HepG2 (cell line): Measurements from ENCODE around the gene HS6ST1. TPM values are rescaled to one million over a fixed set of nuclear protein-coding genes. Genes with fewer than 3 reads are reported as not detected.

Experiments used
- CENPT ChIP-seq: sonication (generic); formaldehyde crosslinking; IDR thresholded peaks from 2 replicates; pipeline ENCODE4 v1.8.0; 2022; ENCODE audit warnings: low read depth, mild to moderate bottlenecking, moderate library complexity, missing genetic modification reagents
- FOXJ3 ChIP-seq: sonication (generic); formaldehyde crosslinking; IDR thresholded peaks from 2 replicates; pipeline ENCODE4 v1.4.0; 2020; ENCODE audit warnings: missing genetic modification reagents, mild to moderate bottlenecking, borderline replicate concordance
- RFX3 ChIP-seq: IDR thresholded peaks from 2 replicates; pipeline ENCODE4 v1.6.1; 2016; ENCODE audit warnings: missing biosample characterization, missing genetic modification reagents
- TAF15 ChIP-seq: fragments of 200-400 bp; formaldehyde crosslinking; IDR thresholded peaks from one replicate; pipeline ENCODE4 v1.6.1; 2018; ENCODE audit warnings: mild to moderate bottlenecking, low read depth, low read length; ENCODE audit not compliant: poor library complexity, severe bottlenecking
- XBP1 ChIP-seq: sonication (generic); formaldehyde crosslinking; IDR thresholded peaks from 2 replicates; pipeline ENCODE4 v1.5.0; 2020; ENCODE audit warnings: missing genetic modification reagents
- YEATS4 ChIP-seq: sonication (generic); formaldehyde crosslinking; IDR thresholded peaks from 2 replicates; pipeline ENCODE4 v1.4.0; 2020; ENCODE audit warnings: missing genetic modification reagents, borderline replicate concordance
- ZEB1 ChIP-seq: IDR thresholded peaks from 2 replicates; pipeline ENCODE4 v1.6.1; 2012; ENCODE audit warnings: mild to moderate bottlenecking, low read depth, inconsistent platforms; ENCODE audit not compliant: insufficient replicate concordance
- ZFX ChIP-seq: sonication (generic); formaldehyde crosslinking; IDR thresholded peaks from 2 replicates; pipeline ENCODE4 v1.4.0; 2020; ENCODE audit warnings: mild to moderate bottlenecking, low read depth, missing genetic modification reagents, moderate library complexity
- ZKSCAN1 ChIP-seq: fragments of 150-350 bp; IDR thresholded peaks from 2 replicates; pipeline ENCODE4 v1.6.1; 2014; ENCODE audit warnings: low read length
- ZNF143 ChIP-seq: sonication (generic); formaldehyde crosslinking; IDR thresholded peaks from 2 replicates; pipeline ENCODE4 v1.4.0; 2020; ENCODE audit warnings: missing genetic modification reagents
- ZNF367 ChIP-seq: sonication (generic); formaldehyde crosslinking; IDR thresholded peaks from 2 replicates; pipeline ENCODE4 v1.4.0; 2020; ENCODE audit warnings: missing genetic modification reagents, borderline replicate concordance
- ZNF382 ChIP-seq: sonication (generic); formaldehyde crosslinking; IDR thresholded peaks from 2 replicates; pipeline ENCODE4 v1.5.0; 2020; ENCODE audit warnings: missing genetic modification reagents, mild to moderate bottlenecking, borderline replicate concordance
- ZNF567 ChIP-seq: sonication (generic); formaldehyde crosslinking; IDR thresholded peaks from 2 replicates; pipeline ENCODE4 v1.8.1; 2023; ENCODE audit warnings: mild to moderate bottlenecking, missing genetic modification reagents, borderline replicate concordance
- ZNF709 ChIP-seq: sonication (generic); formaldehyde crosslinking; IDR thresholded peaks from 2 replicates; pipeline ENCODE4 v1.5.0; 2020; ENCODE audit warnings: mild to moderate bottlenecking, missing genetic modification reagents
- ZNF737 ChIP-seq: sonication (generic); formaldehyde crosslinking; IDR thresholded peaks from 2 replicates; pipeline ENCODE4 v1.5.0; 2020; ENCODE audit warnings: missing genetic modification reagents, mild to moderate bottlenecking, borderline replicate concordance
- polyA plus RNA-seq, 8 experiments: library from polyadenylated mRNA; depleted of rRNA in 3 of 8; stranded (reverse) in 7 of 8; unstranded in 1 of 8; fragments of >200 nt; fragmentation: Illumina TruSeq in 4 of 8; extraction: Trizol in 4 of 8; gene quantifications; 2 replicates each; pipeline versions ENCODE4 v1.2.1 to v1.2.3, GENCODE V29; 2011 to 2016; ENCODE audit warnings: low read depth in 4 of 8, missing spikeins in 1 of 8, mixed read lengths in 1 of 8; ENCODE audit not compliant: insufficient read depth in 1 of 8
- total RNA-seq, 5 experiments: library from RNA; depleted of rRNA; stranded (reverse); fragments of >200 nt; fragmentation: Illumina TruSeq; extraction: Trizol; gene quantifications; 2 replicates each; pipeline ENCODE4 v1.2.3, GENCODE V29; 2016; ENCODE audit warnings: low read depth in 1 of 5
- TF ChIP-seq, protein P1 (sequence below): IDR thresholded peaks from 2 replicates; pipeline ENCODE4 v1.4.0; 2020; ENCODE audit warnings: mild to moderate bottlenecking, missing genetic modification reagents
- TF ChIP-seq, protein P2 (sequence below): sonication (generic); formaldehyde crosslinking; IDR thresholded peaks from 2 replicates; pipeline ENCODE4 v1.4.0; 2020; ENCODE audit warnings: mild to moderate bottlenecking, low read depth, missing genetic modification reagents
- TF ChIP-seq, protein P3 (sequence below): sonication (generic); formaldehyde crosslinking; IDR thresholded peaks from 2 replicates; pipeline ENCODE4 v1.5.1; 2020; ENCODE audit warnings: missing genetic modification reagents, mild to moderate bottlenecking, borderline replicate concordance

HS6ST1 gene
- total and polyA plus RNA-seq, 2 of the 13 experiments (the other 11 are each of a cell fraction or from before 2014, with no cell fraction given): 34.5 to 84.6 TPM

DNA sequence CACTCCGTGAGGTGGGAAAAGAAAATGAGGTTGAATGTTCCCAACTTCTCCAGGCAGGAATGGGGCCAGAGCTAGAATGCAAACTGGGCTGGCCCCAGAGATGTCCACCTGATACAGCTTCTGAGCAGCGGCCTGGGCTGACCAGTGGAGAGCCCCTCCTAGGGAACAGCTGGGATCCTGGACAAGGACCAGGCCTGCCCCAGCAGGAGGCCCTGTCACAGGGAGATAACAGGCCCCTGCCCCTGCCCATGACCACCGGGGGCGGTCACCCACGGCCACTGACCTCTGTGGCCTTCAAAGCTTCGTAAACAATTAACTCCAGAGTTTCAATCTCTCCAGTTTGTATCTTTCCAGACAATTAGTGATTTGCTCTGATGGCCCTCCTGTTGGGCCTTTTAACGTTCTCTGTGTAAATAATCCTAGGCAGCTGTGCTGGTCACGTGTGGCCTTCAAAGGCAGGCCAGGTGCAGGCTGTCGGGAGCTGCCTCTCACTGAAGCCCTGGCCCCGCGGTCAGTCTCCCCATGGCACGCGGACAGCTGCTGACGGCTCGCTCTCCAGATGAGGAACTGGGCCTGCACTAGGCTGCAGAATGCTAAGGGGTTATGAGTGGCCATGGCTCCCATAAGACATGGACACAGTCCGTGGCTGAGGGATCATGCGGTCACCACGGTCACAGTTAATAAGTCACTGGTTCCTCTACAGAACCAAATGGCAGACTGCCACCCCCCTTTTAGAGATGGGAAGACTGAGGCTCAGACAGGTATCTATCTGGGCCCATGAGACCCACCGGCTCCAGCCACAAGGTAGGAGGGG is 9.2 kb downstream of the HS6ST1 start (continued):
- TF ChIP-seq XBP1 (CRISPR knock-in tag) (peak; percentile 81; the same call in 1 of the 2 replicates), ZNF709 (CRISPR knock-in tag) (peak; percentile 99; the same call in 1 of the 2 replicates), FOXJ3 (CRISPR knock-in tag) (peak; percentile 99), CENPT (peak; percentile 90; the same call in 1 of the 2 replicates), ZNF382 (CRISPR knock-in tag) (no peak), ZFX (CRISPR knock-in tag) (peak; percentile 98), ZEB1 (peak; percentile 86), TAF15 (no peak), ZNF367 (CRISPR knock-in tag) (peak; percentile 98), ZNF737 (peak; percentile 96; the same call in 1 of the 2 replicates), ZNF143 (peak; percentile 75), ZNF567 (CRISPR knock-in tag) (peak; percentile 98; the same call in 1 of the 2 replicates), YEATS4 (CRISPR knock-in tag) (peak; percentile 91), RFX3 (CRISPR knock-in tag) (no peak), ZKSCAN1 (no peak; the same call in 1 of the 2 replicates)
- TF ChIP-seq, protein P1, sequence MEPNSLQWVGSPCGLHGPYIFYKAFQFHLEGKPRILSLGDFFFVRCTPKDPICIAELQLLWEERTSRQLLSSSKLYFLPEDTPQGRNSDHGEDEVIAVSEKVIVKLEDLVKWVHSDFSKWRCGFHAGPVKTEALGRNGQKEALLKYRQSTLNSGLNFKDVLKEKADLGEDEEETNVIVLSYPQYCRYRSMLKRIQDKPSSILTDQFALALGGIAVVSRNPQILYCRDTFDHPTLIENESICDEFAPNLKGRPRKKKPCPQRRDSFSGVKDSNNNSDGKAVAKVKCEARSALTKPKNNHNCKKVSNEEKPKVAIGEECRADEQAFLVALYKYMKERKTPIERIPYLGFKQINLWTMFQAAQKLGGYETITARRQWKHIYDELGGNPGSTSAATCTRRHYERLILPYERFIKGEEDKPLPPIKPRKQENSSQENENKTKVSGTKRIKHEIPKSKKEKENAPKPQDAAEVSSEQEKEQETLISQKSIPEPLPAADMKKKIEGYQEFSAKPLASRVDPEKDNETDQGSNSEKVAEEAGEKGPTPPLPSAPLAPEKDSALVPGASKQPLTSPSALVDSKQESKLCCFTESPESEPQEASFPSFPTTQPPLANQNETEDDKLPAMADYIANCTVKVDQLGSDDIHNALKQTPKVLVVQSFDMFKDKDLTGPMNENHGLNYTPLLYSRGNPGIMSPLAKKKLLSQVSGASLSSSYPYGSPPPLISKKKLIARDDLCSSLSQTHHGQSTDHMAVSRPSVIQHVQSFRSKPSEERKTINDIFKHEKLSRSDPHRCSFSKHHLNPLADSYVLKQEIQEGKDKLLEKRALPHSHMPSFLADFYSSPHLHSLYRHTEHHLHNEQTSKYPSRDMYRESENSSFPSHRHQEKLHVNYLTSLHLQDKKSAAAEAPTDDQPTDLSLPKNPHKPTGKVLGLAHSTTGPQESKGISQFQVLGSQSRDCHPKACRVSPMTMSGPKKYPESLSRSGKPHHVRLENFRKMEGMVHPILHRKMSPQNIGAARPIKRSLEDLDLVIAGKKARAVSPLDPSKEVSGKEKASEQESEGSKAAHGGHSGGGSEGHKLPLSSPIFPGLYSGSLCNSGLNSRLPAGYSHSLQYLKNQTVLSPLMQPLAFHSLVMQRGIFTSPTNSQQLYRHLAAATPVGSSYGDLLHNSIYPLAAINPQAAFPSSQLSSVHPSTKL (CRISPR knock-in tag): peak; percentile 98
- TF ChIP-seq, protein P2, sequence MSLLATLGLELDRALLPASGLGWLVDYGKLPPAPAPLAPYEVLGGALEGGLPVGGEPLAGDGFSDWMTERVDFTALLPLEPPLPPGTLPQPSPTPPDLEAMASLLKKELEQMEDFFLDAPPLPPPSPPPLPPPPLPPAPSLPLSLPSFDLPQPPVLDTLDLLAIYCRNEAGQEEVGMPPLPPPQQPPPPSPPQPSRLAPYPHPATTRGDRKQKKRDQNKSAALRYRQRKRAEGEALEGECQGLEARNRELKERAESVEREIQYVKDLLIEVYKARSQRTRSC (CRISPR knock-in tag): peak; percentile 65; the same call in 1 of the 2 replicates
- TF ChIP-seq, protein P3, sequence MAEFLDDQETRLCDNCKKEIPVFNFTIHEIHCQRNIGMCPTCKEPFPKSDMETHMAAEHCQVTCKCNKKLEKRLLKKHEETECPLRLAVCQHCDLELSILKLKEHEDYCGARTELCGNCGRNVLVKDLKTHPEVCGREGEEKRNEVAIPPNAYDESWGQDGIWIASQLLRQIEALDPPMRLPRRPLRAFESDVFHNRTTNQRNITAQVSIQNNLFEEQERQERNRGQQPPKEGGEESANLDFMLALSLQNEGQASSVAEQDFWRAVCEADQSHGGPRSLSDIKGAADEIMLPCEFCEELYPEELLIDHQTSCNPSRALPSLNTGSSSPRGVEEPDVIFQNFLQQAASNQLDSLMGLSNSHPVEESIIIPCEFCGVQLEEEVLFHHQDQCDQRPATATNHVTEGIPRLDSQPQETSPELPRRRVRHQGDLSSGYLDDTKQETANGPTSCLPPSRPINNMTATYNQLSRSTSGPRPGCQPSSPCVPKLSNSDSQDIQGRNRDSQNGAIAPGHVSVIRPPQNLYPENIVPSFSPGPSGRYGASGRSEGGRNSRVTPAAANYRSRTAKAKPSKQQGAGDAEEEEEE: peak; percentile 95; the same call in 1 of the 2 replicates
